NCI-H446 treated with DMSO at 0.1 percent for 48 hours (cell line): Measurements from ENCODE around the gene PYGB.

Source experiments
- DNase-seq: peaks from one replicate; lab custom pipeline; 2025; lab: John Stamatoyannopoulos, UW

Gene PYGB

DNA sequence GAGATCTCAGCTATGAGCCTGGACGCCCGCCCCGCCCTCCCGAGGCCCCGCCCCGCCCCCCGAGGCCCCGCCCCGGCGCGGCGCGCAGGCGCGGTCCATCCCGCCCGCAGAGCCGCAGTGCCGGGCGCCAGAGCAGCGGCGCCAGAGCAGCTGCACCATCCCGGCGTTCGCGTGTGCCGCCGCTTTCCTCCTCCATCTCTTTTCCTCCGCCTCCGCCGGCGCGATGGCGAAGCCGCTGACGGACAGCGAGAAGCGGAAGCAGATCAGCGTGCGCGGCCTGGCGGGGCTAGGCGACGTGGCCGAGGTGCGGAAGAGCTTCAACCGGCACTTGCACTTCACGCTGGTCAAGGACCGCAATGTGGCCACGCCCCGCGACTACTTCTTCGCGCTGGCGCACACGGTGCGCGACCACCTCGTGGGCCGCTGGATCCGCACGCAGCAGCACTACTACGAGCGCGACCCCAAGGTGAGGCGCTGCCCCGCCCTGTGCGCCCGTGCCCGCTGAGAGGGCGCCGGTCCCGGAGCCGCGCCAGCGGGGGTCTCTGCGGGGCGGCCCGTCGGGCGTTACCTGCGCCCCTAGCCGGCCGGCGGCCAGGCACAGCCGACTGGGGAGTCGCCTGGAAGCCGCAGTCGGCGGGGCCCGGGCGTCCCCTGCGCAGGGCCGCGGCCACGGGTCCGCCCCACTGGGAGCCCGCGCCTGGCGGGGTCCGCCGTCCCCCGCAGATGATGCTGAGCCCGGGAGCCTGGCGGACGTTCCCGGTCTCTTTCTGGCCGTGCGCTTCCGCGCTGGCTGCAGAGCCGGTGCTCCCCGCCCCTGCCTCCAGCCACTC is at the start of gene PYGB:
Gene PYGB (plus strand): TSS at position 130 of the 830 bp plus-strand sequence. CDS start 94 bp downstream, at position 224.
- DNase-seq: peak; percentile 70

DNA sequence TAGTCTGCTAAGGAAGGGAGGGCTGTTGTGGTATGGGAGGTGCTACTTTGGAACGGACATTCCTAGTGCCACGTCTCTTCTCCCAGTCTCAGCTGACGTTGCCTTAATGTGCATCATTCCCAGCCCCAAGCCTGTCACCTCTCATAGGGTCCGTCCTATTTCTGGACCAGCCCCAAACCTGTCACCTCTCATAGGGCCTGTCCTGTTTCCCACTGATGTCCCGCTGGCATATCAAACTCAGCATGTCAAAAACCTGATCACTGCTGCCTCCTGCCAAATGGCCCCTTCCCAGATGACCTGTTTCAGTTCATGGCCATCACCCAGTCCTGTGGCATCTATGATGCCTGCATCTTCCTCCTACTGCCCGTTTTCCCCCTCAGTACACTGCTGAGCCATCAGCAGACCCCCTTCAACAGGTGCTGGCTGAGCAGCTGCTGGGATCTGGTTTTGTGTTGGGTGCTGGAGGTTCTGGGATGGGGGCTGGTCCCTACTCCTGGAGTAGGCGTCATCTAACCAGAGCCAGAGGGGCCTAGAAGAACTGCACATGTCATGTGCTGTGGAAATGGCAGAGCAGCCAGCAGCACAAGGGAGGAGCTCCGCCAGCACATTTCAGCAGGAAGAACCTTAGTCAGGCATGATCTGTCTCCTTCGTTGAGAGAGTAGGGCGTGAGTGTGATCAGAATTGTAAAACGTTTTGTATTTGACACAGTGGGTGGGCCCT is 49.1 kb upstream of the PYGB start:
- DNase-seq: no peak

DNA sequence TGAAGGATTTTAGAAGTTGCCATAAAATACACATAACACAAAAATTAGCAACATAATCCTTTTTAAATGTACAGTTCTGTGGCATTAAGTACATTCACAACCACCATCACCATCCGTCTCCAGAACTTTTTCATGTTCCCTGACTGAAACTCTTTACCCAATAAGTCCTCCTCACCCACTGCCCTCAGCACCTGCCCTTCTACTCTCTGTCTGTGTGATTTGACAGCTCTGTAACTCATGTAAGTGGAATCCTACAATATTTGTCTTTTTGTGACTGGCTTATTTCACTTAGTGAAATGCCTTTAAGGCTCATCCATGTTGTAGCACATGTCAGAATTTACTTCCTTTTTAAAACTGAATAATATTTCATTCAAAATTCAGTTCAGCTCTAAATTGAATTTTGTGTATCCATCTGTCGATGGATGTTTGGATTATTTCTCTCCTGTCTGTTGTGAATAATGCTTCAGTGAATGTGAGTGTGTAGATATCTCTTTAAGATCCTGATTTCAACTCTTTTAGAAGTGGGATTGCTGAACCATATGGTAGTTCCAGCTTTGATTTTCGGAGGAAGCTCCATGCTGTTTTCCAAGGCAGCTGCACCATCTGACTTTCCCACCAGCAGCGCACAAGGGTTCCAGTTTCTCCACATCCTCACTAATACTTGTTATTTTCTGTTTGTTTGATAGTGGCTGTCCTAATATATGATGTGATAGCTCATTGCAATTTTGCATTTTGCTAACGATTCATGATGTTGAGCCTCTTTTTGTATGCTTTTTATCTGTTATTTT is 48.2 kb upstream of the PYGB start:
- no peak for DNase-seq

DNA sequence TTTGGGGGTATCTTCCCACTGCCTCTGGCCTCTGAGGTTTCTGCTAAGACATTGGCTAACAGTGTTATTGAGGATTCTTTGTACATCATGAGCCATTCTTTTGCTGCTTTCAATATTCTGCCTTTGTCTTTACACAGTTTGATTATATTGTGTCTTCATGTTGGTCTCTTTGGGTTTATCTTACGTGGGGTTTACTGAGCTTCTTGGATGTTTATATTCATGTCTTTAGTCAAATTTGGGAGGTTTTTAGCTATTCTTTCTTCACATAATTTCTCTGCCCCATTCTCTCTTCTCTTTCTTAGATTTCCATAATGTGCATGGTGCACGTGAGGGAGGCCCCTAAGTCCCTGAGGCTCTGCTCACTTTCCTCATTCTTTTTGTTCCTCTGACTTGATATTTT is 44.8 kb upstream of the PYGB start:
- no peak for DNase-seq

DNA sequence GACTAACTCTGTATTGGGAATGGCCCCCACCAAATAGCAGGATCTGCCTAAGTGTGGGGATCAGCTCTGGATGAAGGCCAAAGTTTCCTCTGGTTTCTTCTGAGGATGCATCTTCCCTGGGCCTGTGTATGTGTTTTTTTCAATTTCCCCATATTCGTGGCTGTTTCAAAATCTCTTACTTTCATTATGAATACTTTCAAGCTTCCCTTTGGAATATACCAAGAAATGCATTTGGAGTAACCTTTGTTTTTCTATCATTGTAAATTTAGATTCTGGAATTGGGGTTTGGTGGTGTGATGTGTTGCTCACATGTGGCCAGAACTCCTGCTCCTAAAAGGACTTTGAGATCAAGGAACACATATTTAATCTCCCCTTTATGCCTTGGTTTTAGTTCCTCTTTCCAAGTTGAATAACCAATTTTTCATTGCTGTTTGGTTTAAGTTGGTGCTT is 44.0 kb upstream of the PYGB start:
- no peak for DNase-seq

DNA sequence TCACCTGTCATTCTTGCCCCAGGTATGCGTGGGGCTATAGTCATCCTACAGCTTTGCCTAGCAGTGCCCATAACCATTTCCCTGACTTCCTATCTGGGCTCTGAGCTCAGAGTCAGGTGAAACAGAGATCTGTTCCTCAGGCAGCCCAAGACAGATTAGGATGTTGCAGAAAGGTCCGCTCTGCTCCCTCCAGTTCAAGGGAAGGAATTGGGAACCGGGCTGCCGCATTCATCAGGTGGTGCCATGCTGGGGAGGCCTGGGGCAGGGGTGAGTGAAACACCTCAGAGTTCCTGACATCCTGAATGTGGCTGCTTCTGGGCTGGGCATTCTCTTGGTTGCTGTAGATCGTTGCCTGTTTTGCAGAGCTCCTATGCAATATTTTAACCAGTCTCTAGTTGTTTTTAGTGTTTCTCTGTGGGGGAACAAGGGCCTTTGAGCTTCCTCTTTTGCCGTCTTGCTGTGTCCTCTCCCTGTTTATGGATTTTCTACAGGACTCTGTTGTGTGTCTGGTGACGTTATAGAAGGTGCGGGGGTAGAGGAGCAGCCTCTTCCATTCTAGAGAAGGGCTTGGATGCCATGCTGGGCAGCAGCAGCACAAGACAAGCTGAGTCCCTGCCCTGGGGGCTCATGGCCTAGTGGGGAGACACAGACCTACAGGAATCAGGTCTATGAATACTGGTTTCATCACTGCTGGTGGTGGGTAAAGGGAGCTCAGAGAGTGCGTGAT is 43.2 kb upstream of the PYGB start:
- DNase-seq: no peak

DNA sequence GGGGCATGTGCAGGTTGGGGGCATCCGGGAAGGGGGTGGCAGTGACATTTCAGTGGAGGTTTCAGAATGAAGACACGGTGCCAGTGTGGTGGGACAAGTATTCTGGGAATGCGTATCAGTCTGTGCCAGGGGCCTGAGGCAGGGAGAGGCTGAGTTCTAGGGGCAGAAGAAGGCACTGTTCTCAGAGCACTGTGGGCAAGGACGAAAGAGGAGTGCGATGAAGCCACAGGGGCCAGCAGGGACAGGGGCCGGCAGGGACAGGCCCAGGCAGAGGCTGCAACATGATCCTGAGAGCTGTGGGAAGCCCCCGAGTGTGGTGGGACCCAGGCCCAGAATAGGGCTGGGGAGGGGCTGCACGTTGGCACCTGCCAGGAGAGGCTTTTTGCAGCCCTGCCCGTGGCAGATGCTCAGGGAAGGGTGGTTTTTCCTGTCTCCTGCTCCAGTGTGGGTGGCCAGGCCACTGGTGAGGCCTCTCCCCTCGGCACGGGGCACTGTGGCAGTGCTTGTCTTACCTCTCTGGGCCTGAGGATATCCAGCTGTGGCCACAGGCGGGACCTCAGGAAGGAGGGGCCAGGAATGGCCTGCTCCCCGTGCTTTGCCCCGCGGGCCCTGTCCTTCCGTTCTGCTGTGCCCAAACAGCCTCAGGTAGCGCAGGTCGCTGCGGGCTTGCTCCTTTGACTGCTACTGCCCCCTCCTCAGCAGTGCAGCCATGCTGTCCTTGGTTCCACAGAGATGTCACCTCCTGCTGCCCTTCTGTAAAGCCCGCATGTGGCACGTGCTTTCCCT is 42.4 kb upstream of the PYGB start:
- no peak for DNase-seq

DNA sequence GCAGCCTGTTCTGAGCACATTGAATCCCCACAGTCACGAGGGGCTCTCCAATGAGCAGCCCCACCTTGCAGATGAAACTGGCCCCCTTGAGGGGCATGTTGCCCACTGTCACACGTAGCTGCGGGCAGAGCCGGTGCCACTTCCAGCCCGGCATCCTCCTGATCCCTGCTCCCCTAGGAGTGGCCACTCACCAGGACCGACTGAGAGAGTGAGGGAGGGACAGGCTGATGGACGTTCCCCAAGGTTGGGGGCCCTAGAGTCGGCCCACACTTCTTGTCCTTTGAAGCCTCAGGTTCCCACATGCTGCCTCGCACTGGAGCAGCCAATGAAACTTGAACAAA is 41.9 kb upstream of the PYGB start:
- DNase-seq: no peak

DNA sequence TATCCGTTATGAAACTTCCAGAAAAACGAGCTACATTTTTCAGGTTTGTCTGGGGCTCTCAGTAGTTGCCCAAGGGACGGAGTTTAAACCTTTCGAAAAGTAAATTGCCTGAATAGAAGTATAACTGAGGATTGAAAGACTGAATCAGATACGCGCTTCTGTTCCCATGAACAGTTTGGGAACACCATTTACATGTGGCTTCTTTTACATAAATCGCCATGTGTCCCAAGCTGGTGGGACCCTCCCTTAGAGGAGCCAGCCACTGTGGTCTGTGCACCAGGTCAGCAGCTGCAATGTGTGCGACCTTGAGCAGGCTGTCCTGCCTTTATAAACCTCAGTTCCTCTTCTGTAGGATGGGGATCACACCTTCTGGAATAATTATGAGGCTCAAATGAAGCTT is 41.3 kb upstream of the PYGB start:
- DNase-seq: no peak

DNA sequence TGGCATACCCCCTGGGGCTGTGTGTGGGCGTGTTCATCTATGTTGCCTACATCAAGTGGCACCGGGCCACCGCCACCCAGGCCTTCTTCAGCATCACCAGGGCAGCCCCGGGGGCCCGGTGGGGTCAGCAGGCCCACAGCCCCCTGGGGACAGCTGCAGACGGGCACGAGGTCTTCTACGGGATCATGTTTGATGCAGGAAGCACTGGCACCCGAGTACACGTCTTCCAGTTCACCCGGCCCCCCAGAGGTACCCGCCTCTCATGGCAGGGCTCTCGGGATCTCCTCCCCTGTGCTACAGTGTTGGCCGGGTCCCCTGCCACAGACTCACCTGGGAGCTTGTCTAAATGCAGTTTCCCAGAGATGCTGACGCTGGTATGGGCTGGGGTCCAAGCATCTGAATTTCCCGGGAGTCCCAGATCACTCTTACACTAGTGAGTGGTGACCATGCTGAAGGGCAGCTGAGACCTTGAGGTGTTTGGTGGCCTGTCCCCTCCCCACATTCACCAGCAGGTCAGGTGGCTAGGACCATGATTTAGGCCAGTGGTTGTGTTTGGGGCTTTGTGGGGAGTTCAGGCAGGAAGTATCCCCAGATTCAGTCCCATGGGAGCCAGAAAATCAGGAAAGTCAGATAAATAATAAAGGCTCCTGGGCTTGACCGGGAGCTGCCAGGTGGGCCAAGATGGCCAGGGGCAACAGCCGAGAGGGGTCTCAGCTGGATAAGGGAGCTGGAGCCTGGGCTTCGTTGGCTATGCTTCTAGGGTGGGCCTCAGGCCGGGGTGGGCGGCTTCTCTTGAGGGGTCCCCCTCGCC is 40.5 kb upstream of the PYGB start:
- no peak for DNase-seq

DNA sequence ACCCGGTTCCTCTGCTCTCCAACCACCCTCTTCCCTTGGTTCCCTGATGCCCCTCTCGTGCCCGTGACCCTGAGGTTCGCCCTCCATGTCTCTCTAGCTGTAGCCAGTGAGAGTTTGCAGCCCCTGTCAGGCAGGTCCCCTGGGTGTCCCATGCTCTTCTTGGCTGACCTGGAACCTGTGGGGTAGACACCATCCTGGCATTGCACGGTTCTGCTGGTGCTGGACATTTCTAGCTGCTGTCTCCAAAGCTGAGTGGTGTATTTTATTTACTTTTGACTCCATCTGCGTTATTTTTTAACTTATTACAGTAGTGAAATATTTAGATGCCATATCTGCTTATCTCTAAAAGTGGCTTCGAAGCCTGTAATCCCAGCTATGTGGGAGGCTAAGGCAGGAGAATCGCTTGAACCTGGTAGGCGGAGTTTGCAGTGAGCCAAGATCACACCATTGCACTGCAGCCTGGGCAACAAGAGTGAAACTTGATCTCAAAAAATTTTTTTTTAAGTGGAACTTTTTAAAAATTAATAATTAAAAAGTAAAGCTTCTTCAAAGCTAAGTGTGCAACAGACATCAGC is 39.8 kb upstream of the PYGB start:
- DNase-seq: no peak

DNA sequence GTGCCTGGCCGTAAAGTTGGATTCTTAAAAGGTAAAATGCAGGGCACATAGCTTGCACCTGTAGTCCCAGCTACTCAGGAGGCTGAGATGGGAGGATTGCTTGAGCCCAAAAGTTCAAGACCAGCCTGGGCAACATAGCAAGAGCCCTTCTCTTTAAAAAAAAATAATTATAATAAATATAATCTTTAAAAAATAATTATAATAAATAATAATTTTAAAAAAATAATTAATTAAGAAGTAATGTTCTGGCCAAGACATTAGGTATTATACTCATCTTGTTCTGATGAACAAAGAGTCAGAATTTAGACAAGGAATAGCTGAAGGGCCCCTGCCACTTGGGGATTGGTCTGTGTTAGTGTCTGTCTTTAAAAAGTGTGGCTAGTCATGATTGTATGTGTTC is 38.5 kb upstream of the PYGB start:
- no peak for DNase-seq

DNA sequence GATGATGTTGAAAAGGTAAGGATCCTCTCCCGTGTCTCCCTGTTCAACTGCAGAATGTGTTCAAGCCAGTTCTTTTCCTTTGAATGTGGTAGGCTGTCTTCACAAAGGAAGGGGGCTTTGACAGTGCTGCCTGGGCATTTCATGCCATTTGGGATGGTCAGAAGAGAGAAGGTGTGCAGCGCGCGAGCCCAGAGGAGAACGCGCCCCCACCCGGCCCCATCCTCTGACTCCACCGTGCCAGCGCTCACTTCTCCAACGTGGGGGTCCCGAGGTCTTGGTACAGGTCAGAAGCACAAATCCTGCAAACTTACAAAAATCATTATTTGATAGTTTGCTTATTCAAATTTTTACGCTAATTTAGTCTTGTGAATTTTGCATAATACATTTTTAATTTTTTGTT is 38.0 kb upstream of the PYGB start:
- no peak for DNase-seq

DNA sequence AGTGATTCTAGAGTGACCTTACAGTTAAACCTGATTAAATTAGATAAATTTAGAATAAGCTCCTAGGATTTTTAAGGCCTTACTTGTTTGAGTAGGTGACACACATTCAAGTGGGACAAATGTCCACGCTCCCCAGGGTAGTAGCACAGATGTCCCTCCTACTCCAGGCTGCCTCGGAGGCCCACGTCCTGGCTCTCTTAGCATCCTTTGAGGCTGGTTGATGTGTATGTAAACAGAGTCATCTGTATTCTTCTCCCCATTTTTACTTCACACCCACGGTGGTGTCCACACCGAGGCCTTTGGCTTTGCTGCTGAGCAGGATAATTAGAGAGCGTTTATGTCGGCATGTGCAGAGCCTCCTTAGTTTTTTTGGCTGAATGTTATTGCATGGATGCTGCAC is 36.6 kb upstream of the PYGB start:
- DNase-seq: no peak

DNA sequence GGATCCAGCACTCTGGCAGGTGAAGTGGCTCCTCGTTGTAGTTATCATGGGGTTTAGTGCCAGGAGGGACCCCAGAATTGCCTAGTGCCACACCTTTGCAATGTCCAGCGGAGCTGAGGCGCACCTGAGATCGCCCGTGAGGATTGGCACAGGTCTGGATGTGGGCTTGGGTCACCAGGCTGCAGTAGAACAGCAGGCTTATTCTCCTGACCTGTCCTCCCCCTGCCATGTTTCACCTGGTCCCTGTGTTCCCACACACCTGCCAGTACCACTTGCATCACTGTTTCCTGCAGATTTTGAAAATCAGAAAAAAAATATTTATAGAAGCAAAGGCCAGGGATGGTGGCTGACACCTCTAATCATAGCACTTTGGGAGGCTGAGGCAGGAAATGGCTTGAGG is 35.6 kb upstream of the PYGB start:
- no peak for DNase-seq

DNA sequence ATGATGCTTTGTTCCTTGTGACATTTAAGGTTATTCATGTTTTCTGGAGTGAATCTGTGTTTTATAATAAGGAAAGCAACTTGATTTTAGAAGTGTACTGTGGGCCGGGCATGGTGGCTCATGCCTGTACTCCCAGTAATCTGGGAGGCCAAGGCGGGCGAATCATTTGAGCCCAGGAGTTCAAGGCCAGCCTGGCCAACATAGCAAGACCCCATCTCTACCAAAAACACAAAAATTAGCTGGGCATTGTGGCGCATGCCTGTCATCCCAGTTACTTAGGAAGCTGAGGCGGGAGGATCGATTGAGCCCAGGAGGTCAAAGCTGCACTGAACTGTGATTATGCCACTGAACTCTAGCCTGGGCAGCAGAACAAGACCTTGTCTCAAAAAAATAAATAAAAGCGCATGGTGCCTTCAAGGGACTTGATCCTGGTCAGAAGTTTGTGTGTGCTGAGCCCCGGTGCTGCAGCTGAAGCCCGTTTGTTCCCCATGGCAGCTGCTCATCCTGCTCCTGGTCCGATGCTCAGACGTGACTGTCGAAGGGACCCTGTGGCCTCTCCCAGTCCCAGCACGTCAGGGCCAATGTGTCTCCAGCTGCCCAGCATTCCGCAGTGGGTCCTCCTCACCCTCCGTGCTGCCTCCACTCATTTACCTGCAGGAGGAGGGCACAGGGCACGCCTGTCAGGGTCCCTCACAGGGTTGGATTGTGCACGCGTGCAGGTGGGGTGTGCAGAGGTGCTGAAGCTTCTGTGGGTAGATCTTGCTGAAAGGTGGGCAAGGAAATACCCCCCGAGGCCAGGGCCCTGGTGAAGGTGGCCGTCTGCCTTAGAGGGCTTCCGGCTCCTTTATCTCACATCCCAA is 34.1 kb upstream of the PYGB start:
- no peak for DNase-seq

DNA sequence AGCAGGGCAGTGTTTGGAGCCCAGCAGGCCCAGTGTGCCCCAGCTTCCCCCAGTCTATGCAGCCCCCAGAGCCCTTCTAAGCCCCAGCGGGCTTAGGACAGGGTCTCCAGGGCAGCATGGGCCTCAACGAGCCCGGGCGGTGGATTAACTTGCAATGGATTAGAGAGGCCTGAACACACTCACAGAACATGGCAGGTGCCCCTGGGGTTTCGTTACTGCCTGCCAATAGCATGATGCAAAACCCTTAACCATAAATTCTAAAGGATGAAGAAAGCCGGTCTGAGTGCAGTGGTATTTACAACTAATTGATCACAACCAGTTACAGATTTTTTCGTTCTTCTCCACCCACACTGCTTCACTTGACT is 33.5 kb upstream of the PYGB start:
- DNase-seq: no peak

DNA sequence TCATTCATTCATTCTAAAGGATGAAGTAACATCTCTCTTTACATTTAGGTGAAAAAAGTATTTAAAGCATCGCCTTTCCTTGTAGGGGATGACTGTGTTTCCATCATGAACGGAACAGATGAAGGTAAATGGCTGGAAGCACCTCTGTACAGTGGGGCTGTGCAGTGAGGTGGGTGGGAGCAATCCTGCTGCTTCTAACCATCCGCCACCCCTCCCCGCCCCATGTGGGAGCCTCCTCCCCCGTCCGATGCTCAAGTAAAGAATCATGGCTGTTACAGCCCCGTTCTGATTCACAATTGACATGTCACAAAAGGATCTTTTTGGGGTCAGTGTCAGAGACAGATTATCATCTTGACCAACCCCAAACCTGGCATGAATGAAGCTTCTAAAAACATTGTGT is 33.1 kb upstream of the PYGB start:
- DNase-seq: no peak

DNA sequence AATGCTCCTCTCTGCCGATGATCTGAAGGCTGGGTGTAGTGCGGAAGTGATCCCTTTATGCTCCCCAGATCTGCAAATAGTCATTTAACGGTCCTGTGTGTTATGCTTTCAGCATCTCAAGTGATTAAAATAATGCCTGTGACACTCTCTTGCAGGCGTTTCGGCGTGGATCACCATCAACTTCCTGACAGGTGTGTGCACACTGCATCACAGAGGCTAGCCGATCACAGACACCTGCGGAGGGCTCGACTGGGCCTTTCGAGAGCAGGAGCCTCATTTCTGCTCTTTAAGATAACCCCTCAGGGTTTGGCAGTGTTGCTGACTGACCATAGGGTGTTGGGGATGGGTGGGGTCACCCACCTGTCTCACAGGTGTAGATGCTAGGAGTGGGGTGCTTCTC is 32.4 kb upstream of the PYGB start:
- no peak for DNase-seq
